Sigmoid colon (tissue), 7 donors: ENCODE results near the gene CAMK4. TPM values are rescaled to one million over a fixed set of nuclear protein-coding genes. Genes with fewer than 3 reads are reported as not detected.

ENCODE experiments used
- DNase-seq: peaks from one replicate; pipeline ENCODE4 v3.0.0-alpha.2; 2019
- H3K27ac ChIP-seq, 4 donors: fragments of 200-600 bp; sonication (generic); one replicate each; pipeline ENCODE4 v1.5.1; 2016 to 2019; ENCODE audit warnings: mild to moderate bottlenecking in 1 of 4
- H3K27me3 ChIP-seq, 3 donors: fragments of 200-600 bp; sonication (generic); one replicate each; pipeline ENCODE4 v1.5.1; 2019; ENCODE audit warnings: mild to moderate bottlenecking in 1 of 3
- H3K36me3 ChIP-seq, 4 donors: fragments of 200-600 bp; sonication (generic); one replicate each; pipeline ENCODE4 v1.5.1; 2016 to 2019
- H3K4me1 ChIP-seq, 4 donors: fragments of 200-600 bp; sonication (generic); one replicate each; pipeline ENCODE4 v1.5.1; 2017 to 2019
- H3K4me3 ChIP-seq, 4 donors: fragments of 200-600 bp; sonication (generic); one replicate each; pipeline ENCODE4 v1.5.1; 2017 to 2019; ENCODE audit warnings: mild to moderate bottlenecking in 2 of 4, moderate library complexity in 1 of 4
- H3K9me3 ChIP-seq, 4 donors: fragments of 200-600 bp in 3 of 4; sonication (generic) in 3 of 4; one replicate each; pipeline versions ENCODE4 v1.5.1 to v1.6.1; 2013 to 2019
- CTCF ChIP-seq, 4 experiments: fragments of 450-650 bp in 3 of 4; fragments of 200-600 bp in 1 of 4; IDR thresholded peaks; one replicate each; pipeline ENCODE4 v1.5.1; 2016 to 2019; ENCODE audit warnings: antibody characterized with exemption in 4 of 4, mild to moderate bottlenecking in 3 of 4, moderate library complexity in 2 of 4
- EP300 ChIP-seq, 4 donors: sonication (generic); formaldehyde crosslinking; IDR thresholded peaks; one replicate each; pipeline ENCODE4 v1.6.1; 2017; ENCODE audit warnings: antibody characterized with exemption in 4 of 4
- POLR2A ChIP-seq, 2 donors: fragments of 450-650 bp; IDR thresholded peaks; one replicate each; pipeline ENCODE4 v1.6.1; 2016; ENCODE audit warnings: antibody characterized with exemption in 2 of 2, mild to moderate bottlenecking in 2 of 2, moderate library complexity in 2 of 2
- POLR2AphosphoS5 ChIP-seq, 4 donors: sonication (generic); formaldehyde crosslinking; IDR thresholded peaks; one replicate each; pipeline ENCODE4 v1.6.1; 2017; ENCODE audit warnings: antibody characterized with exemption in 4 of 4
- WGBS, 2 donors: extraction: QIAGEN DNeasy Blood & Tissue Kit; methylation state at CpG; one replicate each; pipeline ENCODE4 v1.1.7; 2013; 5-methylcytosine and 5-hydroxymethylcytosine counted together
- intact Hi-C: fragments of 100-400 bp; cut with DNase I; formaldehyde crosslinking; loops from one replicate; pipeline ENCODE4 v1.15.1; 2023
- polyA plus RNA-seq, 3 donors: library from polyadenylated mRNA; stranded (reverse); fragments of 200-250 nt; gene quantifications; one replicate each; pipeline ENCODE4 v1.2.3, GENCODE V29; 2013
- total RNA-seq, 4 donors: library from RNA; depleted of rRNA; stranded (reverse); fragments of >200 nt; gene quantifications; one replicate each; pipeline ENCODE4 v1.1.0, GENCODE V29; 2016
- donor health status: healthy with polysubstance abuse.
- donor health status: Bipolar disorder and iron deficiency.
- donor health status: healthy.

Gene CAMK4
- total and polyA plus RNA-seq, 7 donors, result 0.23 to 4.0 (median 2.3) TPM

GRCh38 chr5:111385051-111385450 is 160.9 kb downstream of the CAMK4 start:
- no peak overlapping the region for H3K27ac ChIP-seq
- TF ChIP-seq POLR2AphosphoS5 (IDR thresholded peaks at IDR 0.05) (no peak), EP300 (IDR thresholded peaks at IDR 0.05) (no peak), CTCF (IDR thresholded peaks at IDR 0.05) (no peak)
- no peak overlapping the region for H3K4me3 ChIP-seq
- DNase-seq, result no peak
- intact Hi-C loops, result no loop called here
- H3K27me3 ChIP-seq, result no peaks in the 10 kb centered on the region
- no peaks in the 10 kb centered on the region for H3K9me3 ChIP-seq
- no peaks in the 10 kb centered on the region for H3K4me1 ChIP-seq
- H3K36me3 ChIP-seq, result no peaks in the 10 kb centered on the region

- TF ChIP-seq POLR2A (IDR thresholded peaks at IDR 0.05) (no peak), CTCF (IDR thresholded peaks at IDR 0.05) (no peak), EP300 (IDR thresholded peaks at IDR 0.05) (no peak)
- no peak for DNase-seq
- Histone ChIP-seq H3K36me3 (no peaks in the 10 kb centered on the region), H3K4me1 (no peaks in the 10 kb centered on the region), H3K9me3 (no peaks in the 10 kb centered on the region), H3K27me3 (no peaks in the 10 kb centered on the region), H3K27ac (no peak overlapping the region), H3K4me3 (no peak overlapping the region)
- WGBS, 2 donors, result 79 to 83% methylated on average over 7 of the region's 7 CpGs
- intact Hi-C loops, result no loop called here
These were observed 162.0 kb downstream of the CAMK4 start for GRCh38 chr5:111385970-111386831.

- WGBS, 2 donors, result 79 to 88% methylated on average over 1 of the region's 1 CpG
- DNase-seq, result no peak
- no peak for TF ChIP-seq CTCF (IDR thresholded peaks at IDR 0.05)
- no peak for TF ChIP-seq EP300 (IDR thresholded peaks at IDR 0.05)
- TF ChIP-seq POLR2A (IDR thresholded peaks at IDR 0.05), result no peak
- TF ChIP-seq POLR2AphosphoS5 (IDR thresholded peaks at IDR 0.05), result no peak
- Histone ChIP-seq H3K27me3 (no peaks in the 10 kb centered on the region), H3K4me1 (no peaks in the 10 kb centered on the region), H3K4me3 (no peak overlapping the region), H3K27ac (no peak overlapping the region), H3K36me3 (no peaks in the 10 kb centered on the region), H3K9me3 (no peaks in the 10 kb centered on the region)
- intact Hi-C loops, result no loop called here
These were observed 162.6 kb downstream of the CAMK4 start for GRCh38 chr5:111386832-111387162.

- H3K4me3 ChIP-seq, result no peak overlapping the region
- no peaks in the 10 kb centered on the region for H3K4me1 ChIP-seq
- WGBS, 2 donors, result 0% methylated on average over 1 of the region's 1 CpG
- H3K27ac ChIP-seq, result no peak overlapping the region
- H3K27me3 ChIP-seq, result no peaks in the 10 kb centered on the region
- DNase-seq, result no peak
- TF ChIP-seq POLR2AphosphoS5 (IDR thresholded peaks at IDR 0.05) (no peak), POLR2A (IDR thresholded peaks at IDR 0.05) (no peak), EP300 (IDR thresholded peaks at IDR 0.05) (no peak), CTCF (IDR thresholded peaks at IDR 0.05) (no peak)
- intact Hi-C loops, result no loop called here
- no peaks in the 10 kb centered on the region for H3K36me3 ChIP-seq
- H3K9me3 ChIP-seq, result no peaks in the 10 kb centered on the region
These were observed 163.2 kb downstream of the CAMK4 start for GRCh38 chr5:111387361-111387760.
